IPS DF 6.9 (cell line): ENCODE data around the gene DDX23.

Experiments
- DNase-seq: peaks from one replicate; pipeline ENCODE4 v3.0.0-alpha.2; 2013; ENCODE audit warnings: low read depth, low spot score
- H3K27ac ChIP-seq: one replicate; pipeline ENCODE4 v1.5.1; 2013; ENCODE audit warnings: low read length, control low read depth
- H3K27me3 ChIP-seq: 2 replicates; pipeline ENCODE4 v1.6.1; 2013; ENCODE audit warnings: mild to moderate bottlenecking, low read length; ENCODE audit not compliant: control insufficient read depth, insufficient read depth
- H3K36me3 ChIP-seq: 2 replicates; pipeline ENCODE4 v1.6.1; 2013; ENCODE audit warnings: low read length; ENCODE audit not compliant: control insufficient read depth, insufficient read depth
- H3K4me1 ChIP-seq: 2 replicates; pipeline ENCODE4 v1.6.1; 2013; ENCODE audit warnings: low read length; ENCODE audit not compliant: control insufficient read depth, insufficient read depth
- H3K4me3 ChIP-seq: 2 replicates; pipeline ENCODE4 v1.5.1; 2013; ENCODE audit warnings: mild to moderate bottlenecking, low read length
- H3K9me3 ChIP-seq: 2 replicates; pipeline ENCODE4 v1.6.1; 2013; ENCODE audit warnings: low read length, inconsistent platforms; ENCODE audit not compliant: control insufficient read depth, insufficient read depth
- WGBS: extraction: QIAGEN DNeasy Blood & Tissue Kit; methylation state at CpG from one replicate; pipeline ENCODE4 v1.1.7; 2013; ENCODE audit warnings: mixed read lengths, missing lambda C conversion rate; ENCODE audit not compliant: insufficient read length, insufficient coverage; 5-methylcytosine and 5-hydroxymethylcytosine counted together

Gene DDX23

DNA sequence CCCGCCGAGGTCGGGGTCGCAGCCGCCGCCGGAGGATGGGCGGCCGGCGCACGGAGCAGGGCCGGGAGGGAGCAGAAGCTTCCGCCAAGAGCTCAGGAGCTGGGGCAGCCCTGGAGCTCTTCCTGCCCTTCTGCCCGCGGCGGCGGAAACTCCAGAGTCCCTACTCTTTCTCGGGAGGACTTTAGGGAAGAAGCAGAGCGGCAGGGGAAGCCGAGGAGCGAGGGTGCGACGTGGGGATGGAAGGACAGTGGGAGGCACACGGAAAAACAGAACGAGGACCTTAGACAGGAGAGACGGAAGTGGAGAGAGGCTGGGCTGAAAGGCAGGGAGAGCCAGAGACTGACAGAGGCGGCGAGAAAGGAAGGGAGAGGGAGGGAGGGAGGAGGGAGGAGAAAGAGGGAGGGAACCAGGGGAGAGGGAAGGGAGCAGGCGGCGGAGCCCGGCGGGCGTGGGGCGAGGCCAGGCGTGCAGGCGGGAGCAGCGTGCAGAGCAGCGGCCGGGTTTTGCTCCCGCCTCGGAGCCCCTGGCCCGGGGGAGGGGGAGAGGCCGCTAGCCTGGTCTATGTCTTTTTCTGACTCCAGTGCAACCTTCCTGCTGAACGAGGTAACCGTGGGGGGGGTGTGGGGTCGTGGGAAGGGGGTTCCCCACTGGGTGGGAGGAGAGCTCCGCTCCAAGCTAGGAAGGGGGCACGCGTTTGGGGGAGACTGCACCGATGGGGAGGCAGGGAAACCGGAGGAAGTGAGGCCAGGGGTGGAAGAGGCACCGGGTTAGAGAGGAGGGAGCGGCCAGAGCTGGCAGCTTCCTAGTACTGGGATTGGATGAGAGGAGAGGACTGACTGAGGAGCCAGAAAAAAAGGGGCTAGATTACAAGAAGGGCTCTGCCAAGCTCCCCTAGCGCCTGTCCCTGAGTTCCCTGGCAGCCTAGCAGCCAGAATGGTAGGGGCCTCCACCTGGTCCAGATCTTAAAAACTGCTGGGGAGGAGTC is 36.5 kb downstream of the DDX23 start:
- DNase-seq: no peak
- Histone ChIP-seq H3K27ac (no peak overlapping the region), H3K4me3 (peak overlapping the region; percentile 50; the same call in 1 of the 2 replicates), H3K4me1 (no peaks in the 10 kb centered on the region), H3K27me3 (peaks cover 21% of the 10 kb centered on the region), H3K36me3 (no peaks in the 10 kb centered on the region), H3K9me3 (no peaks in the 10 kb centered on the region)
- WGBS: no CpG with 5 or more reads among the region's 54 CpGs

DNA sequence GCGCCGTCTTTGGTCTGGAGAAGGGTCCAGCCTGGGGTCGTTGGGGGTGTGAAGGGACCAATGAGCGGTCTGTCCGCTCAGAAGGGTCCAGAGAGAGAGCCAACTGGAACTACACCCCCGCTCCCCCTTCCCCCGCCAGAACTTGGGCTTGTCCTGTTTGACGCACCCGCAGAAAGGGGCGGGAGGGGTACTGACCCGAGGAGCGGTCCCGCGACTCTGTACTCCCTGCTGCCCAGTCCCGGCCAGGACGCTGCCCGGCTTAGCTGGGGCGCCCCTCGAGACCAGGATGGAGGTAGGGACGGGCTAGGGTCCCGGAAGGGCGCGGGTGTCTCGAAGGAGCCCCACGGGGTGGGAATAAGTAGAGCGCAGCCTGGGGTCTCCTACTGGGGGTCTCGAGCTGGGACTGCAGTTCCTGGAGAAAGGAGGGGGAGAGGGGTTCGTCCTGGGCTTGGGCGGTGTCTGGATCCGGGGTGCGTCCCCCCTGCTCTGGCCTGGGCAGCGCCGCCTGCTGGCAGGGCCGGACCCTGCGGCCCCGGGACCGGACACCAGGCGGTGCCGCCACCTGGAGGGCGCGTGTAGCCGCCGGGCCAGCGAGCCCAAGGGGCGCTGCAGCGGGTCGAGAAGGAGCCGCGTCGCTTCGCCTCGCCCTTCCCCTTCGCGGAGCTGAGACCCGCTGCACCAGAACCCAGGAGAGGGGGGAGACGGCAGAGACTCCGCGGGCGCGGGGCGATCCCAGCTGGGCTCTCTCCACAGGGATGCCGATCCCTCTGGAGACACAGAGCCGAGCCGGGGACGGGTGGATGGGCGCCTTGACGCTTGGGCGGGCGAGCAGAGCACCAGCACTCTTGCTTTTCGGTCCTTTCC is 37.5 kb downstream of the DDX23 start:
- H3K4me1 ChIP-seq: no peaks in the 10 kb centered on the region
- no peak for DNase-seq
- H3K27me3 ChIP-seq: peaks cover 20% of the 10 kb centered on the region
- no peaks in the 10 kb centered on the region for H3K36me3 ChIP-seq
- H3K27ac ChIP-seq: no peak overlapping the region
- H3K9me3 ChIP-seq: no peaks in the 10 kb centered on the region
- WGBS: no CpG with 5 or more reads among the region's 70 CpGs
- peak overlapping the region; percentile 50 for H3K4me3 ChIP-seq

DNA sequence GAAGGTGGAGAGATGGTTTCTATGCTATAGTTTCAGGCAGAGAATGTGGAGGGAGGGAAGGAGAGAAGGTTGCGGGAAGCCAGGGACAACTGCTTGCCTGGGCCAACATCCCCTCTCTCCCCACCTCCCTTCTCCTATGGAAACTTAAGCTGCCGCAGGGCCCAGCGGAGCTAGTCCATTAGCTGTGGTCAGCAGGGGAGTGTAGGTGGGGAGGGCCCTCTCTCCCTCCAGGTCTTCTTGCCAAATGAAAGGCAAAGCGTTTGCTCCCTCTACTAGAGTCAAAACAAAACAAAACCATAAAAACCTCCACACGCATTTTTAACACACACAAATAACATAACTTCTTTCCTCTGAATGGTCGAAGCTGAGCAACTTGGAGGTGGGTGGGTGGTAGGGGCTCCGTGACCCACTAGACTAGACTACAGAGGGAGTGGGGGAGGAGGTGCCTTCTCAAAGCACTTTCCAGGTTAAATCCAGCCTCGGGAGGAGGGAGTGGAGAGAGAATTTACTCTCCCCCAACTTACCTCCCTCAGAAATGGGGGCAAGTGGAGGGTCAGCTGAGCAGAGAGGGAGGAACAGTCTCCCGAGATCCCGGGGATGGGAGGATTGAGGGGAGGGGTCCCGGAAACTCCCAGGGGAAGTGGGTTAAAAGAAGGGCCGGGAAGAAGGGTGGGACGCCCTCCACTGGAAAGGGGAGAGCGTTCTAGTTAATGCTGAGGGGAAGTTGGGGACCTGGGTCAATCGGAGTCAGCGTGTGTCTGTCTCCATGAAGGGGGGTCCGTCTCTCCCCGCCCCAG is 38.3 kb downstream of the DDX23 start:
- Histone ChIP-seq H3K27ac (no peak overlapping the region), H3K4me1 (no peaks in the 10 kb centered on the region), H3K36me3 (no peaks in the 10 kb centered on the region), H3K4me3 (peak overlapping the region; percentile 50), H3K27me3 (peaks cover 20% of the 10 kb centered on the region), H3K9me3 (no peaks in the 10 kb centered on the region)
- WGBS: 100% methylated on average over 1 of the region's 18 CpGs
- no peak for DNase-seq

DNA sequence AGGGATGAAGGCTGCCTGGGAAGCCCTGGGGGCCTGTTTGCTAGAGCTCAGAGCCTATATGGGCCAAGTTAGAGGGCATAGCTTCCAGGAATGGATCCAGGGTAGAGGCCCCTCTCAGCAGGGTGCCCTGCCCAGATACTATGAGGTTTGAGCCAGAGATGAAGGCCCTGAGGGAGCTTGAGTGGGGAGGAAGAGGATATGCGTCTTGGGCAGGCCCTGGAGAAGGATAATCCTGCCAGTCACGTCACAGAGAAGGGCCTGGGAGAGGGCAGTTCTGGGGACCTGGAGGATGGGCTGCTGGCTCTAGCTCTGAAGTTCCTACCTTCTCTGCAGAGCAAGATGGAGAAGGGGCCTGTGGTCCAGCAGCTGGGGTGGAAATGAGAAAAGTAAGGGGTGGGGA is 39.6 kb downstream of the DDX23 start:
- Histone ChIP-seq H3K27me3 (peaks cover 15% of the 10 kb centered on the region), H3K4me1 (no peaks in the 10 kb centered on the region), H3K36me3 (no peaks in the 10 kb centered on the region), H3K4me3 (no peak overlapping the region), H3K27ac (no peak overlapping the region), H3K9me3 (no peaks in the 10 kb centered on the region)
- WGBS: no CpG with 5 or more reads among the region's 2 CpGs
- DNase-seq: no peak

DNA sequence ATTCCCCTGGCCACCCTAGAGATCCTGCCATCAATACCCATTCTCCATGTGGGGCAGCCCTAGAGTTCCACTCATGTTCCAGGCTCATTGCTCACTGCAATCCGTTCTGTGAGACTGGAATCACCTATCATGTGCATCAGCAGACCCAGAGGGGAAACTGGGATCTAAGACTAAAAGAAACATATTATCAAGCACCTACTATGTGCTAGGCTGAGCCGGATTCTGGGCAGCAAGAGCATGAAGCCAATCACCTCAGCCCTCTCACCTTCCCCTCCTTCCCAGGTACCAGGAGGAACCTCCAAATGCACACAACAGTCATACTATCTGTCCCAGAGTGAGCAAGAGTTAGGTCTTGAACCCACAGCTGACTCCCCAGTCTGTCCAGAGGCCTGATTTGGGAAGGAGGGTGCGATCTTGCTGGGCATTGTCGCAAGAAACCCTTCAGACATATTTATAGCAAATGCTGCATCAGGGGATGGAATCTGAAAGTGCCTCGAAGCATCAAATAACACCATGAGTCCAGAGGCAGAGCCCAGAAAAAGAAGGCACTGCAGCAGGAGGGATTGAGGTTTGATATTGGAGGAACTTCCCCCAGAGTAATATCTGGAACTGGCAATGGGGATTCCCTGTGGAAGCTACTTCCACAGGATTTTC is 40.4 kb downstream of the DDX23 start:
- Histone ChIP-seq H3K27ac (no peak overlapping the region), H3K4me3 (no peak overlapping the region), H3K4me1 (no peaks in the 10 kb centered on the region), H3K9me3 (no peaks in the 10 kb centered on the region), H3K27me3 (peaks cover 7% of the 10 kb centered on the region), H3K36me3 (no peaks in the 10 kb centered on the region)
- no CpG with 5 or more reads among the region's 5 CpGs for WGBS
- no peak for DNase-seq

DNA sequence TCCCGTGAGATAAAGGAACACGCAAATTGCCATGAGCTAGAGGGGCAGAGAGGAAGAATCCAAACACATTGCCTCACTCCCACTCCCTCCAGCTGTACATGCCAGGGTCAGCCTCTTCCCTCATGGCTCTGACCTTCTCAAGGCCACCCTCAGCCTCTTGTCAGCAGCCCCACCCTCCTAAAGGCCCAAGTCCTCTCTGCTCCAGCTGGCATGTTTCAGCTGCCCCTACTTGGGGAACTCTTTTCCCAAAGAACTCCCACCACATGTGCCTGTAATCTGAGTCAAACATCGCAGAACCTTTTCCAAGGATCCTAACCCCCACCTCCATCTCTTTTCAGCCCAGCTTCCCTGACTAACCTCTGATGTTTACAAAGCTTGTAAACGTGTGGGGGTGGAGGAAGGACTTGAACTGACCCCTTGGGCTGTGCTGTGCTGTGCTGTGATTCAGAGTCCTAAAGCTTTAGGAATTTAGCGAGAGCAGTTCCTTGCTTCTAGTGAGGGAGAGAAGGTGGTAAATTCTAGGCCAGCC is 41.0 kb downstream of the DDX23 start:
- WGBS: no CpG with 5 or more reads among the region's 5 CpGs
- peaks cover 1% of the 10 kb centered on the region; the same call in 1 of the 2 replicates for H3K27me3 ChIP-seq
- no peak overlapping the region for H3K4me3 ChIP-seq
- no peak for DNase-seq
- H3K27ac ChIP-seq: no peak overlapping the region
- no peaks in the 10 kb centered on the region for H3K9me3 ChIP-seq
- no peaks in the 10 kb centered on the region for H3K4me1 ChIP-seq
- H3K36me3 ChIP-seq: no peaks in the 10 kb centered on the region

DNA sequence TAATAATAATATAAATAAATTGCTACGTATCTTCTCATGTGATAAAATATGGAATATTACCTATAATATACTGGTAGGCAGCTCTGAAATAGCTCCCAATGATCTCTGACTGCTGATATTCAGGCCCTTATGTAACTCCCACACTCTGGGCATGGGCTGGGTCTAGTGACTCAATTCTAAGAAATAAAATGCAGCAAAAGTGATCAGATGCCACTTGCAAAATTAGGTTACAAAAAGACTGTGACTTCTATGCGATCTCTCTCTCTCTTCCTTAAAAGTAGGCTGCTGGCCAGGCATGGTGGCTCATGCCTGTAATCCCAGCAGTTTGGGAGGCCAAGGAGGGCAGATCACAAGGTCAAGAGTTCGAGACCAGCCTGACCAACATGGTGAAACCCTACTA is 44.0 kb downstream of the DDX23 start:
- no peaks in the 10 kb centered on the region for H3K27me3 ChIP-seq
- no CpG with 5 or more reads among the region's 3 CpGs for WGBS
- H3K4me3 ChIP-seq: no peak overlapping the region
- no peak overlapping the region for H3K27ac ChIP-seq
- no peaks in the 10 kb centered on the region for H3K36me3 ChIP-seq
- H3K4me1 ChIP-seq: no peaks in the 10 kb centered on the region
- no peak for DNase-seq
- H3K9me3 ChIP-seq: no peaks in the 10 kb centered on the region

DNA sequence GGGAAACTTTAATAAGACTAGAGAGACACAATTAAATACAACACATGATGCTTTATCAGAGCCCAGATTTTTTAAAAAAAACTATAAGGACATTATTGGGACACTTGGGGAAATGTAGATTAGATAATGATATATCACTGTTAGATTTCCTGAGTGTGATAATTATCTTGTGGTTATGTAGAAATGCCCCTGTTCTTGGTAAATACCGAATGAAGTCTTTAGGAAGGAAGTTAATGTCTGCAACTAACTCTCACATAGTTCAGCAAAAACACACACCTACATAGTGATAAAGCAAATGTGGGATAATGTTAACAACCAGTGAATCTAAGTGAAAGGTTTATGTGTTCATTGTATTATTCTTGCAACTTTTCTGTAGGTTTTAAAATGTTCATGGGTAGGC is 48.3 kb downstream of the DDX23 start:
- Histone ChIP-seq H3K27me3 (no peaks in the 10 kb centered on the region), H3K36me3 (no peaks in the 10 kb centered on the region), H3K9me3 (no peaks in the 10 kb centered on the region), H3K27ac (no peak overlapping the region), H3K4me1 (no peaks in the 10 kb centered on the region), H3K4me3 (no peak overlapping the region)
- WGBS: no CpG with 5 or more reads among the region's 1 CpG
- DNase-seq: no peak

DNA sequence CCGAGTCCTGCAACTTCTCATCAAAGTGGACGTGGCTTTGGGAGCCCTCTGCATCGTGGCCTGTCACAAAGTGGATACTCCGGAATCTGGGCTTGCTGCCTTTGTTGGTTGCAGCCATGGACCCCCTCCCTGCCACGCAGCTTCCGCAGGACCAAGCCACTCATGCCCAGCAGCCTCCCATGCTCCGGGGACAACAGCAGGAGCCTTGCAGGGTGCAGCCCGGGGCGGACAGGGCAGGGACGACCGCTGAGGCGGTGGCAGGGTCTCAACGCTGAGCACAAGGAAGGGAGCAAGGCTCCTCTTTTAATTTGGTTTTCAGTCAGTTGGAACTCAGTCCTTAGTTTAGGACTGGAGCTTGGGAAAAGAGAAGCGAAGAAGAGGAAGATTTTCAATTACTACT is 51.0 kb downstream of the DDX23 start:
- Histone ChIP-seq H3K4me3 (no peak overlapping the region), H3K4me1 (no peaks in the 10 kb centered on the region), H3K27me3 (no peaks in the 10 kb centered on the region), H3K27ac (no peak overlapping the region), H3K36me3 (no peaks in the 10 kb centered on the region), H3K9me3 (no peaks in the 10 kb centered on the region)
- no peak for DNase-seq
- WGBS: no CpG with 5 or more reads among the region's 14 CpGs
